GM19395 (cell line): ENCODE results near the gene APOBEC4.
"Not testable (repeated sequence)": the region's sequence is repeated elsewhere in the genome, so short reads cannot be mapped to it uniquely, and the experiment has no call there.

ENCODE experiments used
- ATAC-seq: cut with Tn5 transposase; IDR thresholded peaks from one replicate; pipeline ENCODE4 v1.9.1; 2021; ENCODE audit warnings: mild to moderate bottlenecking, moderate library complexity; ENCODE audit not compliant: unreplicated experiment

The APOBEC4 gene

DNA sequence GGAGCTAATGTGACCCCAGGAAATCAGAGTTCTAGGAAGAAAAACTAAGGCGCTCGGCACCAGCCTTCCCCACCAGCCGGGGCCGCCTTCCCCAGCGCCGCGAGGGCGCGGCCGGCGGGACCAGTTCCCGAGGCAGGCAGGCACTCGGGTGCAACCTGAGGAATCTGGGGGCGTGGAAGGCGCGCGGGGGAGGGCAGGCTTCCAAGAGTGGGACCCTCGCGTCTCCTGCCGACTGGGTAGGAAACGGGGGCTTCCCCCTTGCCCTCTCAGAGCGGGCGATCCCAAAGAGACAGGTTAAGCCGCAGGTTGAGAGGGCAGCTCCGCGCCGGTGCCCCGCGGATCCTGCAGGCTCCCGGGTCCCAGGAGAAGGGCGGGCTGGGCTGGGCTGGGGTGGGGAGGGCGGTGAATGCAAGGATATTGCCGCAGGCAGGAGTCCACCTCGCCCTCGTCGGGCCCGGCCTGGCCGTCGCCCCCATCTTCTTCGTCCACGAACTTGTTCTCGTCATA lies 18.0 kb downstream of the APOBEC4 start:
- peak; percentile 2 for ATAC-seq

DNA sequence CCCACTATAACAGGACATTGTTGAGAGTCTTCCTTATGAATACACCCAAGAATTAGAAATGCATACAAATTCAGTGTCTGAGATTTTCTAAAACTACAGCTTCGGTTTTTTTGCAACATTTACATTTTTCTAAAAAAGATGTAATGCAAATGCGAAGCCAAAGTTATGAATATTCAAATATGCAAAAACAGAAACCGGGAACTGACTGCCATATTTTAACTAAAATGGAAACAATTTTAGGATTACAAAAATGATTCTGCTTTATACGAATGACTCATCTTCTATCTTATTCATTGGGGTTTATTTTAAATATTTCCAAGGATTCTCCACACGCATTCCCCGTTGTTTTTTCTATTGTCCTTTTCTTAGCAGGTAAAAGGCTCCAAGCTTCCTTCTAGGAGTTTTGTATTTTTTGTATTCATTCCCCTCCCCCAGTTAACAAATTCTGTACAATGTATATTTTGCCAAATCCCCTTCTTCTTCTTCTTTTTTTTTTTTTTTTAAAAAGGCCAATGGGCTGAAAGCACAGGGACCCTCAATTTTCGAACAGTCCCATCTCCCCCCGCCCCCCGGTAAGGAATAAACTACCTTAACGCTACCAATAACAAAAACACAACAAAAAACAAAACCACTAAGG lies 18.6 kb downstream of the APOBEC4 start:
- no peak for ATAC-seq

GRCh38 chr1:183633676-183634343 lies 19.3 kb downstream of the APOBEC4 start:
- ATAC-seq = peak; percentile 52

DNA sequence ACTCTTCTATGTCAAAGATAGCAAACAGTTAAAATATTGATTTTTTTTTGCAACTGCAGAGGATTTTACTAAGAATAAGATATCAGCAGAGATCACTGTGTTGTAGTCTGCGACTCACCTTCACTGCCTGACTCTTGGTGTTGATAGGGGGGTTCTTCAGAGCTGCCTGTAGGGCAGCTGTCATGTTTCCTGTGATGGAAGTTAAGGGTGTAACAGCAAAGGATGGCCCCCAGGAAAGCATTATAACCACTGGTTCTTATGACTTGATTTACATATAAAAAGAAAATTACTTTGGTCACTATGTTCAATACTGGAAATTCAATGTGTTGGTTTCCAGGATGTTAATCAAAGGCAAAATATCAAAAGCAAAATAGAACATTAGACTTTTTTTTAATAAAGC lies 20.2 kb downstream of the APOBEC4 start:
- no peak for ATAC-seq

DNA sequence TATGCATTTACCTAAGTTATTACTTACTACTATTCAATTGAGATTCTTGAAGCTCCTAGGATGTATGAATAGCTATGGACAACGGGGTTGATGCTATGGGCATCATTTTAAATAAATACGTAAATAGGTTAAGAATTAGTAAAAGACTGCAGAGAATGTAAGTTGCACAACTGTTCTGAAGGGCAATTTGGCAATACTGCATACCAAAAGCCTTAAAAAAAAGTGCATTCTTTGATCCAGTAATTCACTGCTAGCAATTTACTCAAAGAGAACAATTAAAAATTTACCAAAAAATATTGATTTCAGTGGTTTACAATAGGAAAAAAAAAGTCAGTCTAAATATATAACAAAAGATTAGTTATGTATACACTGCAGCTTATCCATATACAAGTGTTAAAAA lies 21.0 kb downstream of the APOBEC4 start:
- no peak for ATAC-seq

GRCh38 chr1:183630748-183631147 lies 22.4 kb downstream of the APOBEC4 start:
- no peak for ATAC-seq

DNA sequence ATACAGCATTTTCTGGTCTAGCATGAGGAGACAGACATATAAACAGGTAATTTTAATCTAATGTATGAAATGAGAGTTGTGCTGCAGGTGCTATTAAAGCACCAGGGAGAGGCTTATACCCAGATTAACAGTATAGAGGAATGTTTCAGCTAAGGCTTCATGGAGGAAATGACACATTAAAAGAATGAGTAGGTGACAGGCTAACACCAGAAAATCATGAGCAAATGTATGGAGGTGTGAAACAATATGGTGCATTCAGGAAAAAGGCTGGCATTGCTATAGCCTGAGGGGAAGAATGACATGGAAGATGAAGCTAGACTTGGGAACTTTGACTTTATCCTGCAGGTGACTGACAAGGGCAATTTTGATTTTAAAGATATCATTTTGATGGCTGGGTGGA lies 24.6 kb downstream of the APOBEC4 start:
- no peak for ATAC-seq

DNA sequence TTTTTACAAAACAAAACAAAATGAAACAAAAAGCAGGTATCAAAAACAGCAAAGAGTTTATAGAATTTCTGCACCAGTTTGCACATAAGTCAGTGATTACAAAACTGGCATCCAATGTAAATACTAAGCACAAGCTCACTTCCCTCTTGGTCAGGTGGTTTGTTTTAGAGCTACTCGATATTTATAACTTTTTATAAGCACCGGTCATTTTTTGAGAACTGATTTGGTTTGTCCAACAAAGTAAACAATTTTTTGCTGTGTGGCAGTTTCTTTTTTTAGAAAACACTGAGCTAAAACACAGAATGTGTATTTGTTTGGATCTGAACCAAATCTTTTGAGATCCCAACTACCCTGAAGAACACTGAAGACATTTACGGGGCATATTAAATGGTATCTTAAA lies 26.9 kb downstream of the APOBEC4 start:
- ATAC-seq = not testable (repeated sequence)

DNA sequence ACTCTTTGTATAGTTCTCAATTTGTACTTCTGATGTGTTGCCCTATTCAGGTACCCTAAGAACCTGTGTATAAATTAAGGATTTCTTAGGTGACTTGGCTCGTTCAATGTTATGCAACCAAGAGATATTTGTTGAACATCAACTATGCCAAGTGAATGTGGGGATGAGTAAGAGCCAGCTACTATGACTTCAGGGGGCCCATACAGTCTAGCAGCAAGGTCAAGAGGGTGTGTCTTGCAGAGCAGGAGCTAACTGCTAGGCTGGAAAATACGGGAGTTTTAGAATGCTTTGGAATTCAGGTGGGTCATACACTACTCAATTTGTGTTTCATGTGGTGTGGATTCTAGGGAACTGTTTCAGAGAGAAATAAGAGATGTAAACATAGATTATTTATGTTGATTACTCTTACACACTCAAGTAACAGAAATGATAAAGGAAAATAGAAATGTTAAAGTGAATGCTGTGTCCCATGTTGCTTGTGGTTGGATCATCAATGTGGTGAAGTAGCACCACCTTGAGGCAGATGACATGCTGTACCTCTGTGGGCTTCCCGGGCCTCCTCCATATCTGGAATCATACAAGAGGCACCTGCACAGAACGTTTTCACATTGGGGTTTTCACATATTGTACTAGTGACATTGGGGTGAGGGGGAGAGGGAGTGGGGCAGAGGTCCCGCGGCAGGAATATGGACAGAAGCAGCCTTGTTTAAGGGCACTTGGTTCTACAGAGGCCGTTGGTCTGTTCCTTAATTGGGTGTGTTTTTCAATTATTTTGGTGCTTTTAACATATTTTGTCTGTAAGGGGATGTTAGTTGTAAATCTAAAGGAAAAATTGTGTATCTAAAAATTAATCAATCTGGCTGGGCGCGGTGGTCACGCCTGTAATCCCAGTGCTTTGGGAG lies 30.0 kb downstream of the APOBEC4 start:
- no peak for ATAC-seq

GRCh38 chr1:183622013-183622412 lies 31.1 kb downstream of the APOBEC4 start:
- no peak for ATAC-seq

- no peak for ATAC-seq
Measured at GRCh38 chr1:183620311-183620710, 32.8 kb downstream of the APOBEC4 start.

DNA sequence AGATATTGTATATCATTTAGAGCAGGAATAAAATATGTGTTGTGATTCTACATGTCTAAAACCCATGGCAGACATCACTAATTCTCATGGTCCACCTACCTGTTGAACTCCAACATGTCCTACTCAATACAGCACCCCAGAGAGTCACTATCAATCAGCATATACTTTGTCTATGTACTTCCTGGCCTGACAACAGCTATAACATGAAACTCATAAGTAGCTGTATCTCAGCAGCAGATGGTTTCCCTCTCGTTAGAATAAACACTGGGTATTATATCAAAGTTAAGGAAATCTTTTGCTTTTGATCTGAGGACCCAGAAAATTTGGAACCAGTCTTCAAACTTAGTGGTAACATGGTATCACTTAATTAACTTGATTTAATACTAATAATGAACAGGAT lies 33.3 kb downstream of the APOBEC4 start:
- no peak for ATAC-seq

DNA sequence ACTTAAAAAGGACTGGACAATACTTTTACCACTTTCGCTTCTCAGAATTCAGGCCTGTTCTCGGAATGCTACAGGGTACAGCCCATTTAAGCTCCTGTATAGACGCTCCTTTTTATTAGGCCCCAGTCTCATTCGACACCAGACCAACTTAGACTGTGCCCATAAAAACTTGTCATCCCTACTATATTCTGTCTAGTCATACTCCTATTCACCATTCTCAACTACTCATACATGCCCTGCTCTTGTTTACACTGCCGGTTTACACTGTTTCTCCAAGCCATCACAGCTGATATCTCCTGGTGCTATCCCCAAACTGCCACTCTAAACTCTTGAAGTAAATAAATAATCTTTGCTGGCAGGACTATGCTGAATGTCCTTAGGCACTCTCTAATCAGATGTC lies 34.9 kb downstream of the APOBEC4 start:
- not testable (repeated sequence) for ATAC-seq

- ATAC-seq = not testable (repeated sequence)
Measured at GRCh38 chr1:183612975-183613374, 40.1 kb downstream of the APOBEC4 start.

DNA sequence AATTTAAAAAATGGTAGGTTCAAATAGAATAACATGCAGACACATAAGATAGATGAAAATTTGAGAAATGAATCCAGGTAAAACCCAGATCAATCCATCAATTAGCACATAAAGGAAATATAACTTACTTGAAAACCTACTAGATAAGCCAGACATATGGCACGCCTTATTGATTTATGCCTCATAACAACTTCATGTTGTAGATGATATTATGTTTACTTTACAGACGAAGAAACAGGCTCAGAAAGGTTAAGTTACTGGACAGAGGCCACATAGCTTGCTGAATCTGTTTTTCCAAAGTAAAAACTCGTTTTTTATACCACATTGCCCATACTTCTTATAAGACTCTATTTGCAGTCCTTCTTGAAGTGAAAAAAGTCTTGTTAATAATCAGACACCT lies 40.7 kb downstream of the APOBEC4 start:
- no peak for ATAC-seq

DNA sequence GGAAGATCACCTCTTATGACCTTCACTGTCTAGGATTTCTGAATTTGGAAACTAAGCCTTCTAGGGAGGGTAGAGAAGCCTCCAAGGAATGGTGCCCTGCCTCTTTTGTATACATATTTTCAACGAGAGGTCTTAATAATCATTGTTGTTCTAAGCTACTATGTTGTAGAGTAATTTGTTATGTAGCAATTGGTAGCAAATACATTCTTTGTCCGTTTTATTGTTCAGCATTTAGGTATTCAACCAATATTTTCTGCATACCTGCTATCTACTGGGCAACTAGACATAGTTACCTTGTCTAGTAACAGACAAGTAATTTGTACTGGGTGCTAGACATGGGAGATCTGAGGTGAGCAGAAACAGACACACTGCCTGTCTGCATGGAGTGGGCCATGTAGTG lies 42.1 kb downstream of the APOBEC4 start:
- ATAC-seq = no peak

DNA sequence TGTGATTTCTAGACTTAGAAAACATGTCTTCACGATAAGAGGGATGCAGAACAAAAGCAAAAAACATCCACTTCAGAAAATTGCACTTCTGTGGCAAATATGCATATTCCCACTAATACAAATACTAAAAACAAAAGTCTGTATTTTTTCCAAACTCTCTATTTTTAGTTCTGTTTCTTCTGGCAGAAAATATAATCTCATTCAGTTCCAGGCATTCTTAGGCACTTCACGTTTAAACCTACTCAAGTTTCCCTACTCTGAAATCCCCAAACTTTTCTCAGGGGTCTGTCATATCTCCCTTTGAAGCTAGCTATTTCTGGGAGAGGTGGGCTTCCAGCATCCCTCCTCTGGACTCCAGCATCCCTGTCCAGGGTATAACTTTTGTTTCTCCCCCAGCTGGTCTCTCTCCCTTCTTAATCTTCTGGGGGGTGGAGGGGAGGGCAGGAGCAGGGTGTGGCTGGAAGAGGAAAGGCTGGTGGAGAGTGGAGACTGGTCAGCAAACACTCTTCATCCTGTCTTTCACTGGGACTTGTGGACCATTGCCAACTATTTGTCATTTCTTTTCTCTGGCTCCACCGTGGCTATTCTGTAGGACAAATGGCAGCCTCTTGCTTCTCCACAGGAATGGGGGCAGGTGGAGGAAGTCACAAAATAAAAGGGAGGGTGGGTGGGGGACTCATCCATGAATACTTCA lies 43.2 kb downstream of the APOBEC4 start:
- ATAC-seq = no peak

GRCh38 chr1:183609313-183609712 lies 43.8 kb downstream of the APOBEC4 start:
- ATAC-seq = no peak

DNA sequence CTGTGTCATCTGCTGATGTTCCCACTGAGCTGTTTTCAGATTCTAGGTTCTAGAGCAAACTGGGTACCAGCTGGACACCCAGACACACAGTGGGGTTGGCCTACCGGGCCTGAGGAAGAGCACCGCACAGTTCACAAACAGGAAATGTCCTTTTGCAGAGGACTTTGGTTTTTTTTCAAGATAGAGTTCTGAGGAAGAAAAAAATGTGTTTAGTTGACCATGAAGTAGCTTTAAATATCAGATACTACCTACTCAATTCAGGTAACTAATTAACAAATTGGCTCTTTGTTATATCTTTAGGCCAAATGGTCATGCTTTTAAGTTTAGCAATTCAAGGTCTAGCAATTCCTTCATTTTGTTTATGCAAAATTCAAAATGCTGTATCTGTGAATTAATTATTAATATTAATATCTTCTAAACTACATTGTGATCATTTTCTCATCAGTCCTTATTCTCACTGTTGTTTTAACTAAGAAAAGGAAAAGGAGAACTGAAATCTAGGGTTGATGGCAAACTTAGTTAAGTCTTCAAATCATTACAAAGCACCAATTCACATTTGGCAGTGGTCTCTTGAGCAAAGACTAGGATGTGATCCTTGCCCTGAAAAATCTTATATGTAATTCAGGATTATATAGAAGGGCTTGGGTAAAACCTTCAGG lies 45.7 kb downstream of the APOBEC4 start:
- ATAC-seq = peak; percentile 37

DNA sequence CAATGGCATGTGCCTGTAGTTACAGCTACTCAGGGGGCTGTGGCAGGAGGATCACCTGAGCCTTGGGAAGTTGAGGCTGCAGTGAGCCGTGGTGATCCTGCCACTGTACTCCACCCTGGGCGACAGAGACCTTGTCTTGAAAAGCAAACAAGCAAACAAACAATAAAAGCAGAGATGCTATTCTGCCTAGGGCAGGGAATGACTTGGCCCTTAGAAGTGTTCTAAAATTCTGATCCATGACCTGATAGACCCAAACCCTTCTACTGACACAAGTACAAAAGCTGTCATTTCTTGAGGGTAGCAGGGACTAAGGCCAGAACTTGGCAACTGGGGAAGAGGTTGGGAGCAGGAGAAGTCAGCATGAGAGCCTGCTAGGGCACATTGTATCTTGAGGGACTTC lies 47.2 kb downstream of the APOBEC4 start:
- ATAC-seq = no peak
